ENCODE results near the gene PRLR.

The PRLR gene

GRCh38 chr5:35233121-35233520 is 2.8 kb upstream of the PRLR start:
- DNase-seq, result no peak

GRCh38 chr5:35232124-35232523 is 1.8 kb upstream of the PRLR start:
- no peak for DNase-seq

GRCh38 chr5:35229076-35230037 is 930 bp downstream of the PRLR start:
- no peak for DNase-seq

GRCh38 chr5:35228310-35228709 is 2.0 kb downstream of the PRLR start:
- no peak for DNase-seq

GRCh38 chr5:35227720-35228119 is 2.6 kb downstream of the PRLR start:
- no peak for DNase-seq

GRCh38 chr5:35223787-35224395 is 6.4 kb downstream of the PRLR start:
- no peak for DNase-seq

- DNase-seq, result no peak
These were observed 9.3 kb downstream of the PRLR start for GRCh38 chr5:35220967-35221366.

GRCh38 chr5:35218981-35219380 is 11.3 kb downstream of the PRLR start:
- no peak for DNase-seq

- DNase-seq, result no peak
These were observed 16.2 kb downstream of the PRLR start for GRCh38 chr5:35214051-35214450.

GRCh38 chr5:35213608-35214007 is 16.7 kb downstream of the PRLR start:
- no peak for DNase-seq

- no peak for DNase-seq
These were observed 17.9 kb downstream of the PRLR start for GRCh38 chr5:35212122-35212982.

- DNase-seq, result no peak
These were observed 20.4 kb downstream of the PRLR start for GRCh38 chr5:35209862-35210261.

GRCh38 chr5:35205606-35206005 is 24.7 kb downstream of the PRLR start:
- no peak for DNase-seq

- no peak for DNase-seq
These were observed 25.1 kb downstream of the PRLR start for GRCh38 chr5:35205186-35205585.

GRCh38 chr5:35203403-35203802 is 26.9 kb downstream of the PRLR start:
- DNase-seq, result no peak

GRCh38 chr5:35202319-35203111 is 27.8 kb downstream of the PRLR start:
- DNase-seq, result no peak

- DNase-seq, result no peak
These were observed 29.0 kb downstream of the PRLR start for GRCh38 chr5:35201291-35201690.

- no peak for DNase-seq
These were observed 30.4 kb downstream of the PRLR start for GRCh38 chr5:35199886-35200285.

GRCh38 chr5:35198686-35199085 is 31.6 kb downstream of the PRLR start:
- DNase-seq, result no peak

- DNase-seq, result no peak
These were observed 32.2 kb downstream of the PRLR start for GRCh38 chr5:35198075-35198474.

- DNase-seq, result no peak
These were observed 32.9 kb downstream of the PRLR start for GRCh38 chr5:35197351-35197750.

- no peak for DNase-seq
These were observed 34.8 kb downstream of the PRLR start for GRCh38 chr5:35195472-35195852.
